Forelimb muscle (tissue), 1 donor: ENCODE results near the gene GTF2F1. TPM values are rescaled to one million over a fixed set of nuclear protein-coding genes. Genes with fewer than 3 reads are reported as not detected.
"Not testable (repeated sequence)": the region's sequence is repeated elsewhere in the genome, so short reads cannot be mapped to it uniquely, and the experiment has no call there.

Experiments
- DNase-seq: peaks from one replicate; pipeline ENCODE4 v3.0.0-alpha.2; 2013; ENCODE audit warnings: low read depth
- polyA plus RNA-seq: library from polyadenylated mRNA; unstranded; fragments of 120-200 nt; gene quantifications from one replicate; pipeline ENCODE4 v1.2.1, GENCODE V29; 2013; ENCODE audit not compliant: insufficient read length

Gene GTF2F1
- polyA plus RNA-seq, 1 donor = 59.2 TPM

DNA sequence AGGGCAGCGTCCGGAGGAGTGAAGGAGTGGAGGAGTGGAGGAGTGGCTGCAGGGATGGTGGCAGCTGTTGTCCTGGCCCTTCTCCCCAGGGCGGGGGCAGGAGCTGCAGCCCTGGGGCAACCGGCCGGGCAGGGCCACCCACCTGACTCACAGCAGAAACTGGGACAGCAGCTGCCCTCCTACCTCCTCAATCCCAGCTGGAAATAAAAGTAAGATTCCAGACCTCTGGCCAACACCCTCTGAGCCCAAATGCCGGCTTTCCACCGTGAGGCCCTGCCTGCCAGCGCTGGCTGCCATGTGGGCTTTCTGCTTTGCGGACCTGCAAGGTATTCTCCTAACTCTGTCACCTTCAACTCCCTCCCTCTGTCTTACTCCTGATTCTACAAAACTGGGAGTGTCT lies 35.0 kb downstream of the GTF2F1 start:
- DNase-seq = no peak

DNA sequence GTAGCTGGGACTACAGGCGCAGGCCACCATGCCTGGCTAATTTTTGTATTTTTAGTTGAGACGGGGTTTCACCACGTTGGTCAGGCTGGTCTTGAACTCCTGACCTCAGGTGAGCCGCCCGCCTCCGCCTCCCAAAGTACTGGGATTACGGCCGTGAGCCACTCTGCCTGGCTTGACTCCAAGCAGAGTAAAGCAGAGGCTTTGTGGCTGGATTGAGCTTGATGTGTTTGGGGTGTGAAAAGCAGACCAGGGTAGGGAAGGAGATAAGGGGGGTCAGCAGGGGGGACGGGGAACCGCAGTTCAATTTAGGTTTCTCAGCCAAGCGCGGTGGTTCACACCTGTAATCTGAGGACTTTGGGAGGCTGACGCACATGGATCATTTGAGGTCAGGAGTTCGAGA lies 35.8 kb downstream of the GTF2F1 start:
- no peak for DNase-seq

DNA sequence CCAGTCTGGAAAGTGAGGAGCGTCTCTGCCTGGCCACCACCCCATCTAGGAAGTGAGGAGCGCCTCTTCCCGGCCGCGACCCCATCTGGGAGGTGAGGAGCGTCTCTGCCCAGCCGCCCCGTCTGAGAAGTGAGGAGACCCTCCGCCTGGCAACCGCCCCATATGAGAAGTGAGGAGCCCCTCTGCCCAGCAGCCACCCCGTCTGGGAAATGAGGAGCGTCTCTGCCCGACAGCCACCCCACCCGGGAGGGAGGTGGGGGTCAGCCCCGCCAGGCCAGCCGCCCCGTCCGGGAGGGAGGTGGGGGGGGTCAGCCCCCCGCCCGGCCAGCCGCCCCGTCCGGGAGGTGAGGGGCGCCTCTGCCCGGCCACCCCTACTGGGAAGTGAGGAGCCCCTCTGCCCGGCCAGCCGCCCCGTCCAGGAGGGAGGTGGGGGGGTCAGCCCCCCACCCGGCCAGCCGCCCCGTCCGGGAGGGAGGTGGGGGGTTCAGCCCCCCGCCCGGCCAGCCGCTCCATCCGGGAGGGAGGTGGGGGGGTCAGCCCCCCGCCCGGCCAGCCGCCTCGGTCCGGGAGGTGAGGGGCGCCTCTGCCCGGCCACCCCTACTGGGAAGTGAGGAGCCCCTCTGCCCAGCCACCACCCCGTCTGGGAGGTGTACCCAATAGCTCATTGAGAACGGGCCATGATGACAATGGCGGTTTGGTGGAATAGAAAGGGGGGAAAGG lies 37.5 kb downstream of the GTF2F1 start:
- not testable (repeated sequence) for DNase-seq

GRCh38 chr19:6354098-6354674 lies 38.8 kb downstream of the GTF2F1 start:
- DNase-seq = no peak

- no peak for DNase-seq
Measured at GRCh38 chr19:6352381-6353165, 40.4 kb downstream of the GTF2F1 start.

DNA sequence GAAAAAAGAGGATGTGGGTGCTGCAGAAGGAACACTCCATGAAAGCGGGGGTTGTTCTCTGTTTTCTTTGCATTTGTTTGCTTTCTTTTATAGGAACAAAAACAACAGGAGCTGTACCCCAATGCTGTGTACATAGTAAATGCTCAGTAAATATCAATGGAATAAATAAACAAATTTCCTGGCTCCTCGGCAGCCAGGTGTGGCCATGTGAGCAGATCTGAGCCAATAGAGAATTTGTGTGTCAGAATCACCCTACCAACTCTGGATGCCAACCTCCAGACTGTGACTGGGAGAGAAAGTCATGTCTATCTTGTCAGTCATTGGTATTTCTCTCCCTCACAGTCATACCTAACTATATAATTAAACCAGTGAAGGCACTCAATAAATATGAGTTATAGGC lies 42.3 kb downstream of the GTF2F1 start:
- no peak for DNase-seq

DNA sequence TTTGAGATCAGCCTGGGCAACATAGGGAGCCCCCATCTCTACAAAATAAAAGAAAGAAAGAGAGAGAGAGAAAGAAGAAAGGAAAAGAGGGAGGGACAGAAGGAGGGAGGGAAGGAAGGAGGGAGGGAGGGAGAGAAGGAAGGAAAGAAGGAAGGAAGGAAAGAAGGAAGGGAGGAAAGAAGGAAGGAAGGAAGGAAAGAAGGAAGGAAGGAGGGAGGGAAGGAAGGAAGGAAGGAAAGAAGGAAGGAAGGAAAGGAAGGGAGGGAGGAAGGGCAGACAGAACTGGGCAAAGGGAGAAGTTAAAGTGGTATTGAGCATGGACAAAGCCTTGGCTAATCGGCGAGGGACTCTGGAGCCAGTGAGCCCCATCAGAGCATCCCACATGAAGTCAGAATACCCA lies 43.7 kb downstream of the GTF2F1 start:
- DNase-seq = not testable (repeated sequence)

DNA sequence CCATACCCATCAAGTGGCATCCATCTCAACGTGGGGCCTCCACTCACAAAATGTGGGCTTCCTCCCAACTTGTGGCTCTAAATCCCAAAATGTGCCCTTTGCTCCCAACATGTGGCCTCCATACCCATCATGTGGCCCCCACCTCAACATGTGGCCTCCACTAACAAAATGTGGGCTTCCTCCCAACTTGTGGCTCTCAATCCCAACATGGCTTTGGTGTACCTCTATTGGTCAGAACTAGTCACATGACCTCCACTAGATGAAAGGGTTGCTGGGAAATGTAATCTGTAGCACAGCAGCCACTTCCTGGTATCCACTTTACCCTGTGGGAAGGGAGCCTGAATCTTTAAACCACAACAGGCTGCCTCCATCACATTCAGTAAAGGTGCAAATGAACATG lies 49.5 kb downstream of the GTF2F1 start:
- no peak for DNase-seq

GRCh38 chr19:6340493-6341201 lies 52.3 kb downstream of the GTF2F1 start:
- no peak for DNase-seq

DNA sequence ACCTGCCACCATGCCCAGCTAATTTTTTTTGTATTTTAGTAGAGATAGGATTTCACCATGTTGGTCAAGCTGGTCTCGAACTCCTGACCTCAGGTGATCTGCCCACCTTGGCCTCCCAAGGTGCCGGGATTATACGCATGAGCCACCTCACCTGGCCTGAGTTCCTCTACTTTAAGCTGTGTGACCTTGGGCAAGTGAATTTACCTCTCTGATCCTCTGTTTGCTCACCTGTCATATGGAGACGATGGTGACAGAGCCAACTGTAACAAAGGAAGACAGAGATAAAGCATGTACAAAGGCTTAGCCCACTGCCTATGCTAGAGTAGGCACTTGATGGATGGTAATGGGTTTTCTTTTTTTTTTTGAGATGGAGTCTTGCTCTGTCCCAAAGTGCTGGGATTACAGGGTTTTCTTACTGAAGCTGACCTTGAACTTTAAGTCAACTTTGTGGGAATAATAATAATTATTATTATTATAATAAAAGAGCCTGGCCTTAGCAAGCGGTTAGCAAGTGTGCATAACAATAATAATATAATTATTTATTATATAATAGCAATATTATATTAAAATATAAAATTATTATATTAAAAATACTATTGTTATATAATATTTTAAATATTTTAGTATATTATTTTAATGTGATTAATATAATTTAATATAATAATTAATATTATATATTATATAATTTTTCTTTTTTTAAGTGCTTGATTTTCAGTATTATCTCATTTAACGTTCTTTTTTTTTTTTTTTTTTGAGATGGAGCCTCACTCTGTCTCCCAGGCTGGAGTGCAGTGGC lies 58.3 kb downstream of the GTF2F1 start:
- no peak for DNase-seq

GRCh38 chr19:6333439-6333838 lies 59.5 kb downstream of the GTF2F1 start, which contains the start of gene ACER1:
Gene ACER1 (minus strand): TSS chr19:6333612. CDS start chr19:6333551, 61 bp downstream.
- no peak for DNase-seq

Other genes starting within 250 kb of the GTF2F1 start
- gene MLLT1, start 113.2 kb downstream of the GTF2F1 start, polyA plus RNA-seq = 46.1 TPM
- gene ACER1, start 59.6 kb downstream of the GTF2F1 start, polyA plus RNA-seq = 0.13 TPM
- 50.1 TPM for gene CLPP, start 31.6 kb downstream of the GTF2F1 start, polyA plus RNA-seq
- gene ALKBH7, start 20.4 kb downstream of the GTF2F1 start, polyA plus RNA-seq = 94.8 TPM
- 1.1 TPM for gene PSPN, start 17.2 kb downstream of the GTF2F1 start, polyA plus RNA-seq
- 174 TPM for gene KHSRP, start 31.6 kb upstream of the GTF2F1 start, polyA plus RNA-seq
- 0.23 TPM for gene SLC25A41, start 40.6 kb upstream of the GTF2F1 start, polyA plus RNA-seq
- 34.2 TPM for gene SLC25A23, start 66.6 kb upstream of the GTF2F1 start, polyA plus RNA-seq
- not detected for gene CRB3, start 71.1 kb upstream of the GTF2F1 start, polyA plus RNA-seq
- gene DENND1C, start 88.6 kb upstream of the GTF2F1 start, polyA plus RNA-seq = 0.63 TPM
- gene TUBB4A, start 109.1 kb upstream of the GTF2F1 start, polyA plus RNA-seq = 0.57 TPM
- gene TNFSF9, start 137.9 kb upstream of the GTF2F1 start, polyA plus RNA-seq = 0.92 TPM
- gene CD70, start 198.0 kb upstream of the GTF2F1 start, polyA plus RNA-seq = 0.72 TPM